Astrocyte (in vitro differentiated cells and primary cell): ENCODE results near the gene ZFP36L1.

Experiments
- EZH2 ChIP-seq: IDR thresholded peaks from 2 replicates; pipeline ENCODE4 v1.6.1; 2012; ENCODE audit warnings: mild to moderate bottlenecking, low read length, inconsistent platforms; ENCODE audit not compliant: insufficient read depth
- TF ChIP-seq, protein P1 (sequence below): IDR thresholded peaks from 2 replicates; pipeline ENCODE4 v1.5.1; 2011; ENCODE audit warnings: low read depth, mild to moderate bottlenecking, inconsistent platforms, low read length, moderate library complexity; ENCODE audit not compliant: insufficient read depth

DNA sequence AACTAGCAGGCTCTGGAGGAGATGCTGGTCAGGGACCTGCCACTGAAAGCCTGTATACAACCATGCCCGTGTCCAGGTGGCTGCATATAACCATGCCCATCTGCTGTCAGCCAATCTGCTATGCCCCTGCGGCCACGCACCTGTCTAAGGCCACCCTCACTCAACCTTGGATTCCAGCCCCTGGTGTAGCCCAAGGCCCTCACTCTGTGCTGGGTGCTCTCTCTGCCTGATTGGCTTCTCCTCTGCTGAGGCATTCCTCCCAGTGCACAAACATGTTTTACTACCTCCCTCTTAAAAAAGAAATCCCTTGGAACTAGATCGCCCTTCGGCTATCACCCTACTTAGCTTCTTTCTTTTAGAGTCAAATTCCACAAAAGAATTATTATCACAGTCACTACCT is 45.5 kb downstream of the ZFP36L1 start:
- TF ChIP-seq, protein P1, sequence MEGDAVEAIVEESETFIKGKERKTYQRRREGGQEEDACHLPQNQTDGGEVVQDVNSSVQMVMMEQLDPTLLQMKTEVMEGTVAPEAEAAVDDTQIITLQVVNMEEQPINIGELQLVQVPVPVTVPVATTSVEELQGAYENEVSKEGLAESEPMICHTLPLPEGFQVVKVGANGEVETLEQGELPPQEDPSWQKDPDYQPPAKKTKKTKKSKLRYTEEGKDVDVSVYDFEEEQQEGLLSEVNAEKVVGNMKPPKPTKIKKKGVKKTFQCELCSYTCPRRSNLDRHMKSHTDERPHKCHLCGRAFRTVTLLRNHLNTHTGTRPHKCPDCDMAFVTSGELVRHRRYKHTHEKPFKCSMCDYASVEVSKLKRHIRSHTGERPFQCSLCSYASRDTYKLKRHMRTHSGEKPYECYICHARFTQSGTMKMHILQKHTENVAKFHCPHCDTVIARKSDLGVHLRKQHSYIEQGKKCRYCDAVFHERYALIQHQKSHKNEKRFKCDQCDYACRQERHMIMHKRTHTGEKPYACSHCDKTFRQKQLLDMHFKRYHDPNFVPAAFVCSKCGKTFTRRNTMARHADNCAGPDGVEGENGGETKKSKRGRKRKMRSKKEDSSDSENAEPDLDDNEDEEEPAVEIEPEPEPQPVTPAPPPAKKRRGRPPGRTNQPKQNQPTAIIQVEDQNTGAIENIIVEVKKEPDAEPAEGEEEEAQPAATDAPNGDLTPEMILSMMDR = no peak
- TF ChIP-seq EZH2 = no peak
